H1 (cell line): ENCODE data around the gene RPP14.

ENCODE experiments used
- CEBPB ChIP-seq: IDR thresholded peaks from 2 replicates; pipeline ENCODE4 v1.6.1; 2012; ENCODE audit warnings: low read depth, low read length
- YY1 ChIP-seq: IDR thresholded peaks from 2 replicates; pipeline ENCODE4 v1.6.1; 2011; ENCODE audit warnings: low read depth, mild to moderate bottlenecking, low read length
- TF ChIP-seq, protein P1 (sequence below), 3 experiments: IDR thresholded peaks; 1 replicate in 2 of 3; 2 replicates in 1 of 3; pipeline versions ENCODE4 v1.5.1 to v1.6.1; 2011; ENCODE audit warnings: low read length in 3 of 3, mild to moderate bottlenecking in 3 of 3, inconsistent platforms in 2 of 3, low read depth in 1 of 3, moderate library complexity in 1 of 3; ENCODE audit not compliant: insufficient read depth in 1 of 3; ENCODE audit errors: control extremely low read depth in 1 of 3

GRCh38 chr3:58356054-58356453 lies 50.0 kb downstream of the RPP14 start:
- TF ChIP-seq YY1 (no peak), CEBPB (no peak)
- TF ChIP-seq, protein P1, sequence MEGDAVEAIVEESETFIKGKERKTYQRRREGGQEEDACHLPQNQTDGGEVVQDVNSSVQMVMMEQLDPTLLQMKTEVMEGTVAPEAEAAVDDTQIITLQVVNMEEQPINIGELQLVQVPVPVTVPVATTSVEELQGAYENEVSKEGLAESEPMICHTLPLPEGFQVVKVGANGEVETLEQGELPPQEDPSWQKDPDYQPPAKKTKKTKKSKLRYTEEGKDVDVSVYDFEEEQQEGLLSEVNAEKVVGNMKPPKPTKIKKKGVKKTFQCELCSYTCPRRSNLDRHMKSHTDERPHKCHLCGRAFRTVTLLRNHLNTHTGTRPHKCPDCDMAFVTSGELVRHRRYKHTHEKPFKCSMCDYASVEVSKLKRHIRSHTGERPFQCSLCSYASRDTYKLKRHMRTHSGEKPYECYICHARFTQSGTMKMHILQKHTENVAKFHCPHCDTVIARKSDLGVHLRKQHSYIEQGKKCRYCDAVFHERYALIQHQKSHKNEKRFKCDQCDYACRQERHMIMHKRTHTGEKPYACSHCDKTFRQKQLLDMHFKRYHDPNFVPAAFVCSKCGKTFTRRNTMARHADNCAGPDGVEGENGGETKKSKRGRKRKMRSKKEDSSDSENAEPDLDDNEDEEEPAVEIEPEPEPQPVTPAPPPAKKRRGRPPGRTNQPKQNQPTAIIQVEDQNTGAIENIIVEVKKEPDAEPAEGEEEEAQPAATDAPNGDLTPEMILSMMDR (IDR thresholded peaks at IDR 0.05; ENCODE audit: control extremely low read depth in 1 of 3, insufficient read depth in 1 of 3, low read depth in 1 of 3, low read length in 3 of 3): no peak
